CD4-positive, alpha-beta T cell treated with Interleukin-1 beta for 1 hour (primary cell): Measurements from ENCODE around the gene PEX1.
"Not testable (repeated sequence)": the region's sequence is repeated elsewhere in the genome, so short reads cannot be mapped to it uniquely, and the experiment has no call there.

Experiments used
- DNase-seq, 2 donors: peaks; one replicate each; pipeline ENCODE4 v3.0.0-alpha.2; 2020 to 2022

PEX1 gene

DNA sequence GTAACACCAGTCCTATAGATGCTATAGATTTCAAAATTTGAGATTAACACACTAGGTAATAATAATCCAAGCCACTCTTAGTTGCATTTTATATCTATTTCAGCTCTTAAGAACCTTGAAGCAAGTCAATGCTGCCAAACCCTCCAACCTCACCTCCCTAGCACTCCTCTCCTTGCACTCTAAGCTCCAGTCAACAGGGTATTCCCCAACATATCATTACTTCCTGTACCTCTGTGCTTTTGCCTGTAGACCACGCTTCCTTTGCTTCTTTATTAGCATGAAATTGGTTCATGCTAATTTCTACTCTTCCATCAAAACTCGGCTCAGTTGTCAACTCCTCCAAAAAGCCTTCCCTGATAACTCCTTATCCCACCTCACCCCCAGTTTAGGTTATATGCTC, 24.6 kb downstream of the PEX1 start:
- DNase-seq: no peak

DNA sequence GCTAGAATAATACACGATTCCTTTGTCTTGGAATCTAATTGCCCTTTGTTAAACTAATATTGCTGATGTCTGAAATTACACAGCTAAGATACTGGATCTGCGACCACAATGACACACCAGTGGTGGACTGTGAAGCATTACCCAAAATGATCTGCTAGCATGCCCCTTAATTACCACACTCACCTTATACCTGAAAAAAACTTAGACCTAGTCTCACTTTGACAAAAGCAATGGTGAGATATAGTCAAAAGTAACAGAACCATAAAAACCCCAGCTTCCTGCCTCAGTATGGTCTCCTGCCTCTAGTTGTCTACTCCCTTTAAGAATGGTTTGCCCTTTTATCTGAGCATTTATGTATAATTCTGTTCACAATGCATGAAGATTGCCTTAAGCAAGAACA, 29.8 kb downstream of the PEX1 start:
- no peak for DNase-seq

GRCh38 chr7:92496876-92497275, 31.4 kb downstream of the PEX1 start:
- no peak for DNase-seq

DNA sequence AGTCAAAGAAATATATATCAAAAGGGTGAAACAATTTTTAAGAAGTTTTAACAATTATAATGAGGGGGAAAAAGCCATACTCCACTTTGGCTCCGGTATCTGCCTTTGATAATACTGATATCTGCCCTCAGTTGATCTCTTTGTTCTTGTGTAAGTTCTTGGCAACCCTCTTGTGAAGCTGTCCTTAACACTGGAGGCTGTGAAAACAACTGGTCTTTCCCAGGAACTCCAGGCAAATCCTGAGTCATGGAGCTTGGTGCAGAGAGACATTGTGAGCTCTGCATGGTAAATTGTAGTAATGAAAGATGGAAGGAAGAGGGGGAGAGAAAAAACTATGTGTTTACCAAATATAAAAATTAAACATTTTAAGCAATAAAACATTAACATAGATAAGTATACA, 38.7 kb downstream of the PEX1 start:
- DNase-seq: no peak

DNA sequence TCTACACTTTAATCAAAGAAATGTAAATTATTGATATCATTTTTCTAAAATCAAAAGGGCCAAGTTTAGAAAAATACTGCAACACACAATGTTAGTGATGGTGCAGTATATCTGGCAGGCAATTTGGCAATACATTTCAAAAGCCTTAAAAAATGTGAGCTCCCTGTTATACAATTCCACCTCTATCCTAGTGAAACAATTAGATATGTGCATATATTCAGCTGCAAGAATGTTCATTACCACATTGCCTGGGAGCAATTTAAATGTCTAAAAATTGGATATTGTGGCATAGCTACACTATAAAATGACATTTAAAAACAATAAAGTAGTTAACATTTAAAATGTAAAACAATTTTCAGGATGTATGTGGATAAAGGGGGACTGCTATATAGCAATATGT, 40.5 kb downstream of the PEX1 start:
- DNase-seq: no peak

DNA sequence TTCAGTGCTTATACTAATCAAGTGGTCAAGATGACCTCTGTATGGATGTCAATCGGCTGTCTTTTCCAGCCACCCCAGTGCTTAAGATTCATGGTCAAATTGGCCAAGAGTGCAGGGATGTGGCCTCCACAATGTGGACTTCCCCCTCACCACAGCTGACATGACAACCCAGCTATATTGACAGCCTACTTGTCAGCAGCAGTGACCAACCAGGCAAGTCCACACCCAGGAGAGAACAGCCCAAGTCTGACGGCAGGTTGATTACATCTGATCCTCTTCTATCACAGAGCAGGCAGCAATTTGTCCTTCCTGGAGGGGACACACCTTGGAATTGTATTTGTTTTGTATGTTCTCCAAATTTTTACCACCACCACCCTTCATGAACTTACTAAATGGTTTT, 42.3 kb downstream of the PEX1 start:
- DNase-seq: no peak

DNA sequence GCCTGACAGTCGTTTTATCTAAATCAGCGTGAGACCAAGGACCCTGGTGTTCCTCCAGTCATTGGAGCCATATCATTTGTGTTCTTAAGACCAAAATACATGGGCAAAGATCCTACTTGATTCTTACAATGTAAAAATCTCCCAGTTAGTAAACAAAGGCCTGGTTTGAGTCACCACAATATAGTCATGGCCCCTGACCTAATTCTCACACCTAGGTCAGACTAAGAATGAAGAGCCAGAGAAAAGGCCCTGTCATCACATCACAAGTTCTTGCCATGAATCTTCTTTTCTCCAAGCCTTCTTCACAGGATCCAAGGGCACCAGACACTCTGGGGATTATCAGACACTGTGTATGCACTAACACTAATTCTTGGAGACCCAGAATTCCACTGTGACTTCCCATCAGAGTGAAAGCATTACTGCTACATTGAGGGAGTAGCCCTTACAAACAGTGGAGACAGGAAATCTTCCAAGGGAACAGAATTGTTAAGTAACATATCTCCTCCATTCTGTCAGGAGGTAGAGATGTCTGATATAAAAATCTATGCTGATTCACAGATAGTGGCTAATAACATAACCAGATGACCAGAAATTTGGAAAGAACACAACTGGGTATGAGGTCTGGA, 42.9 kb downstream of the PEX1 start:
- DNase-seq: no peak

DNA sequence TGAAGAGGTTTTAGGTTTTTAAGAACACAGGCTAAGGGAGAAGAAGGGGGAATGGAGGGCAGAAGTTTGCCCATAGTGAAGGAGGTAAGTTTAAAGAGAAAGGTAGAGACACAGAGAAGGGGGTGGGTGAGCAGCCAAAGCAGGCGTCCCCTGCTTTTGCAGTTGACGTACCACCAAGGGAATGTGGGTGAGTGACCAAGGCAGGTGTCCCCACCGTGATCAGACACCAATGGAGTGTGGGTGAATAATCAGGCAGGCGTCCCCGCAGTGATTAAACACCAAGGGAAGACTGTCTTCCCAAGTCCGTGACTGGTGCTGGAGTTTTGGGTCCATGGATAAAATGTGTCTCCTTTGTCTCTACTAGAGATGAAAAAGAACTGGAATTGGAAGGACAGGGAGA, 44.1 kb downstream of the PEX1 start:
- not testable (repeated sequence) for DNase-seq

DNA sequence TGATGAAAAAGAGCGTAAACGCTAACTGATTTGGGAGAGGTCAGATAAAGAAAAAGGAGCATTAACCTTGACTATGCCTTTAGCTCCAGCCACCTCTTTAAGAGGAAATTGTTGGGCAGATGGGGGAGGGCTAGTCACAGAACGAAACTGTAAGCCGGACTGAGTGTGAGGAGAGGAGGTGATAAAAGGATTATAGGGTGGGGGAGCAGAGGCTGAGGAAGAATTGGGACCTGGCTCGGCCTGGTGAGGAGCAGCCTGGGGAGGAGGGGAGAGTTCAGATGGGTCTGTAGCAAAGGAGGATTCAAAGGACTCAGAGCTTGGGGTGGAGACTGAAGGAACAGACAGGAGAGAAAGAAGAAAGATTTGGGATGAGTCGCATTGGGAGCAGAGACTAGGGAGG, 44.7 kb downstream of the PEX1 start:
- not testable (repeated sequence) for DNase-seq

GRCh38 chr7:92479146-92479545, 49.2 kb downstream of the PEX1 start:
- not testable (repeated sequence) for DNase-seq

DNA sequence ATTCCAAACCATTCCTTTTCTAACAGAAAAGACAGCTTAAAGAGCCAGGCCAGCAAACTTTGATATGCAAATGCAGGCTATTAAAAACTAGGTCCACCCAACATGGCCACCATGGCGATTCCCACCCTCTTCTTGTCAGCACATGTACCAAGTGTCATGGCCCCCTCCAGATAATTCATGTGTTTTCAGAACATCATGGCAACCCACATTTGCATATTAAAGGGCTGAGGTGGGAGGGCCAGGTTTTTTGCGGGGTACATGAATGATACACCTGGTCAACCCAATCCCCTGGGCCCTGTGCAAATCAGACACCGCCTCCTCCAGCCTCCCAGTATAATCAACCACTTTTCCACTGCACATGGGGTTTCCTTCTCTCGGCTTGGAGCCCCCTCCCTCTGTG, 49.6 kb downstream of the PEX1 start:
- DNase-seq: no peak

DNA sequence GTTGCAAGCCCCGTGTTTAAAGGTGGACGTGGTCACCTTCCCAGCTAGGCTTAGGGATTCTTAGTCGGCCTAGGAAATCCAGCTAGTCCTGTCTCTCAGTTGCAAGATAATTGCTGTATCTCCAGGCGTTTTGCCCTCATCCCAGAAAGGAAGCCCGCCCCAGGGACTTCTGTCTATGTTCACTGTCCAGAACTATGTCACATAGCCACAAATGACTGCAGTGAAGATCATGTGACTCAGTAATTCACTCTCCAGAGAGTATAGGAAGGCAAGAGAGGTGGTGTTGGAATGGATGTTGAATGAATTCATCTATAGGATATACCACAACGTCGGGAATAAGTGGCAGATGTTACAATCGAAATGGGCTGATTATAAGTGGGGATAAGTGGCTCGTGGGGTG, 50.2 kb downstream of the PEX1 start:
- no peak for DNase-seq

DNA sequence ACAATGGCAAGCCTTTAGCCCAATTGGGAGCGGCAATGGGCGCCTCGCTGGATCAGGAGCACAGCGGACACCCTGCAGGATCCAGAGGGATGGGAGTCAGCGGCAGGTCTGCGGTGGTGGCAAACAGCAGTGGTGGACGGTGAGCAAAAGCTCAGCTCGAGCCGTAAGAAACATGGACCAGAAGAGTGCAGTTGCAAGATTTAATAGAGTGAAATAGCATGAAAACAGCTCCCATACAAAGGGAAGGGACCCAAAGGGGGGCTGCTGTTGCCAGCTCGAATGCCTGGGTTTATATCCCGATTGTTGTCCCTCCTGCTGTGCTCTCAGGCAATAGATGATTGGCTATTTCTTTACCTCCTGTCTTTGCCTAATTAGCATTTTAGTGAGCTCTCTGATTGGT, 50.6 kb downstream of the PEX1 start, which contains the start of gene ERVW-1:
Gene ERVW-1 (minus strand): TSS at position 266 of the 400 bp plus-strand sequence. CDS start 7,565 bp downstream, outside the sequence.
- not testable (repeated sequence) for DNase-seq

- not testable (repeated sequence) for DNase-seq
Measured at GRCh38 chr7:92475851-92476590, 52.3 kb downstream of the PEX1 start.

DNA sequence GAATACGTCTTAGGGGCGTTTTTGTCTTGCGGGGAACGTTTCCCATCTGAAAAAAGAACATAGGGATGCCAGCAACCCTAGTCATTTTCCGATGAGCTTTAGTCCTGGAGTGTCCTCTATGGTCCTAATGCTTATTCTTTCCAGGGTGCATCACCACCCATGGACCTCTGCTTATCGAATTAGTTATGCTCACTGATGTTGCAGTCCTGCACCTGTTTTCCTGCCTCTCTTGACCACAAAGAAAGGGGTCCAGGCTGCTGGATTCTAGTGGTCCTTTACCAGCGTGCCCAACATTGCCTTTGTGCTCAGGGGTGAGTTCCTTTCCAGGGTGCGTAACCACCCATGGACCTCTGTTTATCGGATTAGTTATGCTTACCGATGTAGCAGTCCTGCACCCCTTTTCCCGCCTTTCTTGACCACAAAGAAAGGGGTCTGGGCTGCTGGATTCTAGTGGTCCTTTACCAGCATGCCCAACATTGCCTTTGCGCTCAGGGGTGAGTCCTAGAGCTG, 53.0 kb downstream of the PEX1 start:
- not testable (repeated sequence) for DNase-seq

DNA sequence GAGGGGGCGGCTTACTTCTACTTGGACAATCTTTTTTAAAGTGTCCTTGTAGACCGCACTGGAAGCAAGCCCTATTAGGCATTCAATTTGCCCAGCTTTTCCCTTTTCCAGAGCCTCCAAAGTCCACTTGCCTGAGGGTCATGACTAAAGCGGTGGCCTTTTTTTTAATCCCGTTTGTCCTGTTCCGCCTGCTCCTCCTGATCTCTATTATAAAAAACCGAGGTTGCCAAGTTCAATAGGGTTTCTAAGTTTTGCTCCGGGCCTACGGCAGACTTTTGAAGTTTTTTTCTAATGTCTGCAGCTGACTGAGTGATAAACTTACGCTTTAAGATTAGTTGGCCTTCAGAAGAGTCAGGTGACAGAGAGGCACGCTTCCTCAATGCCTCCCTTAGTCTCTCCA, 54.3 kb downstream of the PEX1 start:
- DNase-seq: not testable (repeated sequence)

- DNase-seq: not testable (repeated sequence)
Measured at GRCh38 chr7:92468589-92468988, 59.7 kb downstream of the PEX1 start.

- DNase-seq: no peak
Measured at GRCh38 chr7:92466682-92467081, 61.6 kb downstream of the PEX1 start.

DNA sequence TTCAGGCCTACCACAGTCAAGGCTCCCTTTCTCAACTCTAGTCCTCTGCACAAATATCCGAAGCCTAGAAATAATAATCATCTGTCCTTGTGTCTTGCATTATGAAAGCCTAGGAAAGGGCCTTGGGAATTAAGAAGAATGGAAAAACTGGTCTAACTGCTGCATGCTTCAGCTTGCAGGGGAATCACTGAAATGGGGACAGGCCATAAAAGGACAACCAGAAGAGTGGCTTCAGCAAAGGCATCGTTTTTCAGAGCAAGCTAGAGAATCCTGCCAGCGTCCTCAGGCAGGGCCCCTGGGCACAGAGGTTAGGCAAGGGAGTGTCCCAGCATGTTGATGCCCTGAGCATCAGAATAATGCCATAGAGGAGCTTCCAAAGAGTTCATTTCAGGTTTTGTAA, 63.8 kb downstream of the PEX1 start:
- DNase-seq: no peak

DNA sequence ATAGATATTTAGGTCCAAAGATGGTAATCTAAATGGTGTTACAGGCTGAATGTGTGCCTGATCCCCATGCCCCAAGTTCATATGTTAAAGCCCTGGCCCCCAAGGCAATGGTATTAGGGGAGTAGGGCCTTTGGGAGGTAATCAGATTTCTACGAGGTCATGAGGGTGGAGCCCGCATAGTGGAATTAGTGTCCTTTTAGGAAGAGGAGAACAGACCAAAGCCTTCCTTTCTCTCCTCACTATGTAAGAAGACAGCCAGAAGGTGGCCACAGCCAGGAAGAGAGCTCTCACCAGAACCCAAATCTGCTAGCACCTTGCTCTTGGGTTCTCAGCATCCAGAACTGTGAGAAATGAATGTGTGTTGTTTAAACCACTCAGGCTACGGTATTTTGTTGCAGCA, 65.8 kb downstream of the PEX1 start:
- no peak for DNase-seq

- peak; percentile 22 to 37 for DNase-seq
Measured at GRCh38 chr7:92461027-92462003, 67.0 kb downstream of the PEX1 start.

DNA sequence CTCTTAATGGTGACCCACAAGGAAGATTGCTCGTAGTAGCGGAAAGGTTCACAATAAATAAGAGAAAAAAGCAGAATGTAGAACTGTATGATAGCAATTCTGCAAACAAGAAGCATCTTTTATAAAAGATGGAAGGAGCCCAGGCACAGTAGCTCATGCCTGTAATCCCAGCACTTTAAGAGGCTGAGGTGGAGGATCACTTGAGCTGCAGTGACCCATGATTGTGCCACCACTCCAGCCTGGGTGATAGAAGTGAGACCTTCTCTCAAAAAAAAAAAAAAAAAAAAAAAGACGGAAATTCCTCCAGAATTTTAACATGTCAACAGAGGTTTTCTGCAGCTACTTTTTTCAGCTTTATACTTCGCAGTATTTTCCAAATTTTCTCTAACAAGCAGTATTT, 67.8 kb downstream of the PEX1 start:
- DNase-seq: no peak

GRCh38 chr7:92460109-92460508, 68.2 kb downstream of the PEX1 start:
- DNase-seq: no peak
